Stimulated activated naive CD4-positive, alpha-beta T cell (primary cell): ENCODE results near the gene GPC4.
"Not testable (repeated sequence)": the region's sequence is repeated elsewhere in the genome, so short reads cannot be mapped to it uniquely, and the experiment has no call there.

ENCODE experiments used
- DNase-seq, 6 experiments: peaks; one replicate each; lab custom pipeline; 2025; lab: John Stamatoyannopoulos, UW

GPC4 gene

GRCh38 chrX:133305348-133305747 lies 109.9 kb downstream of the GPC4 start:
- no peak for DNase-seq

GRCh38 chrX:133302775-133303445 lies 112.4 kb downstream of the GPC4 start:
- no peak for DNase-seq

GRCh38 chrX:133300591-133300990 lies 114.7 kb downstream of the GPC4 start:
- DNase-seq, result no peak

GRCh38 chrX:133297284-133297683 lies 118.0 kb downstream of the GPC4 start:
- no peak for DNase-seq

GRCh38 chrX:133294126-133294525 lies 121.2 kb downstream of the GPC4 start:
- DNase-seq, result no peak

GRCh38 chrX:133290076-133290475 lies 125.2 kb downstream of the GPC4 start:
- DNase-seq, result no peak

- DNase-seq, result no peak
Observed at GRCh38 chrX:133287860-133288259, 127.4 kb downstream of the GPC4 start.

- DNase-seq, result no peak
Observed at GRCh38 chrX:133285341-133285740, 129.9 kb downstream of the GPC4 start.

- not testable (repeated sequence) for DNase-seq
Observed at GRCh38 chrX:133279112-133279730, 136.1 kb downstream of the GPC4 start.

- DNase-seq, result no peak
Observed at GRCh38 chrX:133273180-133273579, 142.1 kb downstream of the GPC4 start.

- no peak for DNase-seq
Observed at GRCh38 chrX:133269168-133269567, 146.1 kb downstream of the GPC4 start.

GRCh38 chrX:133267621-133268020 lies 147.7 kb downstream of the GPC4 start:
- DNase-seq, result no peak

GRCh38 chrX:133265331-133265730 lies 150.0 kb downstream of the GPC4 start:
- no peak for DNase-seq

- DNase-seq, result no peak
Observed at GRCh38 chrX:133258481-133258880, 156.8 kb downstream of the GPC4 start.

- no peak for DNase-seq
Observed at GRCh38 chrX:133254666-133255065, 160.6 kb downstream of the GPC4 start.

GRCh38 chrX:133251204-133251603 lies 164.1 kb downstream of the GPC4 start:
- DNase-seq, result no peak

- DNase-seq, result no peak
Observed at GRCh38 chrX:133250184-133251100, 164.8 kb downstream of the GPC4 start.
